ENCODE data around the gene PAX7.
"Not testable (repeated sequence)": the region's sequence is repeated elsewhere in the genome, so short reads cannot be mapped to it uniquely, and the experiment has no call there.

Gene PAX7

DNA sequence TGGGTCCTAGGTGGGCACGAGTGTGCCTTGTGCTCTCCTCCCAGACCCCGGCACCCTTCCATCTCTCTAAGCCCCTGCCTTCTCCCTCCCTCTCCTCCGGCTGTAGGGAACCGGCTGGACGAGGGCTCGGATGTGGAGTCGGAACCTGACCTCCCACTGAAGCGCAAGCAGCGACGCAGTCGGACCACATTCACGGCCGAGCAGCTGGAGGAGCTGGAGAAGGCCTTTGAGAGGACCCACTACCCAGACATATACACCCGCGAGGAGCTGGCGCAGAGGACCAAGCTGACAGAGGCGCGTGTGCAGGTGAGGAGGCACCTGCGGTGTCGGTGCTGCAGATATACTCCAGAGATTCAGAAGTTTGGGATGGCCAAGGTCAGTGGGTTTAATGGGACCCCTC, 61.0 kb downstream of the PAX7 start:
- no peak for TF ChIP-seq CTCF (IDR thresholded peaks at IDR 0.05; ENCODE audit: borderline replicate concordance, insufficient read depth, low read depth, low read length)
- no peak overlapping the region for H3K4me3 ChIP-seq (ENCODE audit: low read depth, low read length)

DNA sequence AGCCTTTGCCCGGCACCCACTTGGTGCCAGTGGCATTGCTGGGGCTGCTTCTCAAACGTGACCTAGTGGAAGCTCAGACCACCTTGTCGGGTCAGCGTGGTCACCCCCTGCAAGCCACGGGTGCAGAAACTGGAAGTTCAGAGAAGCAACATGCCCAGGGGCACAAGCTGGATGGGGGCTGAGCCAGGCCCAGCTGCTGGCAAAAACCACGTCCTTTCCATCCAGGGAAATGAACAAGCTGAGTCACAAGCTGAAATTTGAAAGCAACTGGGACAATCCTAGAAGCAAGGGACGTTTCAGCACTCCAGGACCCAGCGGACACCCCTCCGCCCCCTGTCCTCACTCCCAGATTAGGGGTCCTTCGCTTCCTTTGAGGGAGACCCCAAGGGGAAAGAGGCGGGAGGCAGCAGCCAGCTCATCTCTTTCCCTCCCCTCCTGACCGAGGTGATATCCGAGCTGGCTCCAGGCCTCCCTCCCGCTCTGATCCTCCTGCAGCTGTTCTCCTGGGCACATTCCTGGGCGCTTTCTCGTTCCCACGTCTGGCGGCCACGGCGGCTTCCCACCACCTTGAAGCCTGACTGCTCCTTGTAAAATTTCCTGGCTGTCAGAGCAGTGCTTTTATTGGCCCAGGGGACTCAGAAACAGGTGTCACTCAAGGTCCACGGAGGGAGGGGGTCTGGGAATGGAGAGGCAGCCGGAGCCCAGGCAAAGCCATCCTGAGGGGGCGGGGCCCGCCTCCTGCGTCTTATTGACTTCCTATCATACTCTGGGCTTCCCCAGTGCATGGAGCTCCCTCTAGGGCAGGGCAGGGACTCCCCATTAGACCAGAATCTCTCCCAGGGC, 62.8 kb downstream of the PAX7 start:
- no peak overlapping the region for H3K4me3 ChIP-seq (ENCODE audit: low read depth, low read length)
- TF ChIP-seq CTCF (IDR thresholded peaks at IDR 0.05; ENCODE audit: borderline replicate concordance, insufficient read depth, low read depth, low read length): no peak

- not testable (repeated sequence) for H3K4me3 ChIP-seq (ENCODE audit: low read depth, low read length)
Measured at GRCh38 chr1:18694289-18694688, 63.6 kb downstream of the PAX7 start.

DNA sequence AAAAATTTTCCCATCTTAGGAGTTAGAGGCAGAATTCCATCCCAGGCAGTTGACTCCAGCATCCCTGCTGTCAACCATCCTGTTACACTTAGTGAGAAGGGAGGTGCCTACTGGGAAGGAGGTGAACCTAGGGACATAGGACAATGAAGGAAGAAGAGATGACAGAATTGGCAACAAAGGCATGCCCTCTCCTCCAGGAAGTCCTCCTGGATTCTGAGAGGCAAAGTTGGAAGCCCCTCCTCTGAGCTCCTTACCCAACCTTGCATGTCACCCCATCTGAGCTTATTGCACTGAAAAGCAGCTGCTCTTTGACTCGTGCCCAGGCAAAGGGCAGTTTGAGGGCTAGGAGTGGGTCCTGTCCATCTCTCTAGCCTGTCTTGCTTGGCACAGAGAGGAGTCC, 66.9 kb downstream of the PAX7 start:
- TF ChIP-seq CTCF (IDR thresholded peaks at IDR 0.05; ENCODE audit: borderline replicate concordance, insufficient read depth, low read depth, low read length): no peak
- H3K4me3 ChIP-seq (ENCODE audit: low read depth, low read length): no peak overlapping the region

DNA sequence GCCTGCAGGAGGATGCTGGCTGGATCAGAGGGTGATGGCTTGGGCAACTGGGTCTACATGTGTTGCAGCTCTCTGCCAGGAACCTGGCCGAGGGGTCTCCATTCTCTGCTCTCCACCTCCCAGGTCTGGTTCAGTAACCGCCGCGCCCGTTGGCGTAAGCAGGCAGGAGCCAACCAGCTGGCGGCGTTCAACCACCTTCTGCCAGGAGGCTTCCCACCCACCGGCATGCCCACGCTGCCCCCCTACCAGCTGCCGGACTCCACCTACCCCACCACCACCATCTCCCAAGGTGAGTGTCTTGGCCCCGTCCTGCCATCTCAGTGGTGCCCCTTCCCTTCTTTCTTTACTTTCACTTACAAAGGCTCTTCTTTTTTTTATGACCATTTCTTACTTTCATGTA, 69.9 kb downstream of the PAX7 start:
- H3K4me3 ChIP-seq (ENCODE audit: low read depth, low read length): no peak overlapping the region
- TF ChIP-seq CTCF (IDR thresholded peaks at IDR 0.05; ENCODE audit: borderline replicate concordance, insufficient read depth, low read depth, low read length): no peak

GRCh38 chr1:18701183-18701582, 70.5 kb downstream of the PAX7 start:
- no peak overlapping the region for H3K4me3 ChIP-seq (ENCODE audit: low read depth, low read length)
- TF ChIP-seq CTCF (IDR thresholded peaks at IDR 0.05; ENCODE audit: borderline replicate concordance, insufficient read depth, low read depth, low read length): no peak

DNA sequence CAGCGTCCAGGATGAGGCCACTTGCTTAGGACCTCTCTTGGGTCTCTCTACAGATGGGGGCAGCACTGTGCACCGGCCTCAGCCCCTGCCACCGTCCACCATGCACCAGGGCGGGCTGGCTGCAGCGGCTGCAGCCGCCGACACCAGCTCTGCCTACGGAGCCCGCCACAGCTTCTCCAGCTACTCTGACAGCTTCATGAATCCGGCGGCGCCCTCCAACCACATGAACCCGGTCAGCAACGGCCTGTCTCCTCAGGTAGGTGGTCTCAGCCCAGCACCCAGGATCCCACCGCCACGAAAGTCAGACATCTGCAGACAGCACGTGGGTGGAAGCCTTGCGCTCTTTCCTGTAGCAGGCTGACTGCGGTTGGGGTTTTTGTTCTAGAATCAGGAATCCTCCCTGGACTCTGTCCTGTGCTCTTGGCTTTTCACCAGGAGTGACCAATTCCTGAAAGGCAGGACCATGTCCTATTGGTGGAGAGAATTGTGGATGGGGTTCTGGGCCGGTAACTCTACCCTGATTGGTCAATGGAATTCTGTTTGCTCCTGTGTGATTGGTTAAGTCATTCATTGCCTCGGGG, 72.5 kb downstream of the PAX7 start:
- TF ChIP-seq CTCF (IDR thresholded peaks at IDR 0.05; ENCODE audit: borderline replicate concordance, insufficient read depth, low read depth, low read length): no peak

More for the DNA sequence above, 72.5 kb downstream of the PAX7 start:
- H3K4me3 ChIP-seq (ENCODE audit: low read depth, low read length): no peak overlapping the region
